ENCODE data around the gene ATAD3A. TPM values are rescaled to one million over a fixed set of nuclear protein-coding genes. Genes with fewer than 3 reads are reported as not detected.

Gene ATAD3A
- total RNA-seq, 1 donor from 2014 or later = 21.9 TPM

DNA sequence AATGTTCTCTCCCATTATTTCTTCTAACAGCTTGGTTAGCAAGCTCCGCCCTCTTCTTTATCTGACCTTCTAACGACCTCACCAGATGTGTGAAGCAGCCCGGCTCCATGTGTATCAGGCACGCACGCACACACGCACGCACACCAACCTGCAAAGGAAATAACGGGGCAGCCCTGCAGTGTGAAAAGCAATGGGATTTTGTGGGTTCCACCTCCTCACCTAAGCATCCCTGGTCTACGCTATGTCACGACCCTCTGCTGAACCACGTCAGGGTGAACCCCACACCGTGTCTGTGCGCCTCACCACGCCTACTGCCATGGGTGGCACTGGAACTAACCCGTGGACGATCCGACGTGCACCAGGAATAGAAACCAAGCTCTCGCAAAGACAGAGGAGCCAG lies 52.3 kb downstream of the ATAD3A start:
- Histone ChIP-seq H3K4me1 (peaks cover 17% of the 10 kb centered on the region), H3K27me3 (no peaks in the 10 kb centered on the region), H3K27ac (no peak overlapping the region), H3K4me3 (no peak overlapping the region), H3K9me3 (no peaks in the 10 kb centered on the region), H3K36me3 (peaks cover 0 to 35% of the 10 kb centered on the region in 2 donors)
- intact Hi-C loops (cut with DNase I) = no loop called here
- TF ChIP-seq POLR2AphosphoS5 (IDR thresholded peaks at IDR 0.05; ENCODE audit: insufficient read depth in 1 of 2, low read depth in 1 of 2) = no peak
- TF ChIP-seq POLR2A (IDR thresholded peaks at IDR 0.05) = no peak
- TF ChIP-seq, protein P1, sequence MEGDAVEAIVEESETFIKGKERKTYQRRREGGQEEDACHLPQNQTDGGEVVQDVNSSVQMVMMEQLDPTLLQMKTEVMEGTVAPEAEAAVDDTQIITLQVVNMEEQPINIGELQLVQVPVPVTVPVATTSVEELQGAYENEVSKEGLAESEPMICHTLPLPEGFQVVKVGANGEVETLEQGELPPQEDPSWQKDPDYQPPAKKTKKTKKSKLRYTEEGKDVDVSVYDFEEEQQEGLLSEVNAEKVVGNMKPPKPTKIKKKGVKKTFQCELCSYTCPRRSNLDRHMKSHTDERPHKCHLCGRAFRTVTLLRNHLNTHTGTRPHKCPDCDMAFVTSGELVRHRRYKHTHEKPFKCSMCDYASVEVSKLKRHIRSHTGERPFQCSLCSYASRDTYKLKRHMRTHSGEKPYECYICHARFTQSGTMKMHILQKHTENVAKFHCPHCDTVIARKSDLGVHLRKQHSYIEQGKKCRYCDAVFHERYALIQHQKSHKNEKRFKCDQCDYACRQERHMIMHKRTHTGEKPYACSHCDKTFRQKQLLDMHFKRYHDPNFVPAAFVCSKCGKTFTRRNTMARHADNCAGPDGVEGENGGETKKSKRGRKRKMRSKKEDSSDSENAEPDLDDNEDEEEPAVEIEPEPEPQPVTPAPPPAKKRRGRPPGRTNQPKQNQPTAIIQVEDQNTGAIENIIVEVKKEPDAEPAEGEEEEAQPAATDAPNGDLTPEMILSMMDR (IDR thresholded peaks at IDR 0.05) = no peak
- DNase-seq (ENCODE audit: extremely low spot score in 2 of 2) = no peak

- peaks cover 0 to 35% of the 10 kb centered on the region in 2 donors for H3K36me3 ChIP-seq
- DNase-seq (ENCODE audit: extremely low spot score in 2 of 2) = no peak
- no peak overlapping the region for H3K4me3 ChIP-seq
- TF ChIP-seq POLR2AphosphoS5 (IDR thresholded peaks at IDR 0.05; ENCODE audit: insufficient read depth in 1 of 2, low read depth in 1 of 2) = no peak
- no peak for TF ChIP-seq POLR2A (IDR thresholded peaks at IDR 0.05)
- H3K9me3 ChIP-seq = no peaks in the 10 kb centered on the region
- H3K27ac ChIP-seq = no peak overlapping the region
- intact Hi-C loops (cut with DNase I) = no loop called here
- no peaks in the 10 kb centered on the region for H3K27me3 ChIP-seq
- H3K4me1 ChIP-seq = peaks cover 27% of the 10 kb centered on the region
Measured at GRCh38 chr1:1565340-1565739, 53.4 kb downstream of the ATAD3A start.

DNA sequence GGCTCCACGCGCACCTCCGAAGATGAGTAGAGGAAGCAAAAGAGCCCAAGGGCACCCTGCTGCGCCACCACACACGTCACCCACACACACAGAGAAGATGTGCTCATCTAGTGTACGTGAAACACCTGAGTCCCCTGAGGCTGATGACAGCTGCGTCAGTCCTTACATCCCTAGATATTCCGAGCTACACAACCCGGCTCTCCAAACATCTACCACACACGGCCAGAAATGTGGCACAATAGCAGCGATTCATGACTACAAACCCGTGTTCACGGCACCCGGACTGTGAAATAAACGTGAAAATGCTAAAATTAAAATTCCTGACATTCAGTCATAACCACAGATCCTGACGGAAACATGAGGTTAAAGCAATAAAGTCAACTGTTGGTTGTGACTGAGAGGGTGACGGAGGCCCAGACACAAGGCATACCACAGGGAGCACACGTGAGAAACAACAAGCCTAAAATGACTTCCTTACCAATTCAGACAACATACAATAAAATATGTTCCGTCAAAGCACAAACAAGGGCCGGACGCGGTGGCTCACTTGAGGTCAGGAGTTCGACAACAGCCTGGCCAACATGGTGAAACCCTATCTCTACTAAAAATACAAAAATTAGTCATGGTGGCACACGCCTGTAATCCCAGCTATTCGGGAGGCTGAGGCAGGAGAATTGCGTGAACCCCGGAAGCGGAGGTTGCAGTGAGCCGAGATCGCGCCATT lies 55.4 kb downstream of the ATAD3A start:
- Histone ChIP-seq H3K4me3 (no peak overlapping the region), H3K4me1 (peaks cover 46% of the 10 kb centered on the region), H3K27ac (no peak overlapping the region), H3K27me3 (no peaks in the 10 kb centered on the region), H3K9me3 (no peaks in the 10 kb centered on the region), H3K36me3 (peaks cover 0 to 24% of the 10 kb centered on the region in 2 donors)
- TF ChIP-seq, protein P1 (IDR thresholded peaks at IDR 0.05) = no peak
- no peak for TF ChIP-seq POLR2A (IDR thresholded peaks at IDR 0.05)
- TF ChIP-seq POLR2AphosphoS5 (IDR thresholded peaks at IDR 0.05; ENCODE audit: insufficient read depth in 1 of 2, low read depth in 1 of 2) = no peak
- DNase-seq (ENCODE audit: extremely low spot score in 2 of 2) = no peak
- intact Hi-C loops (cut with DNase I) = no loop called here

- peaks cover 51% of the 10 kb centered on the region for H3K4me1 ChIP-seq
- H3K27me3 ChIP-seq = no peaks in the 10 kb centered on the region
- no peaks in the 10 kb centered on the region for H3K9me3 ChIP-seq
- no peak for DNase-seq (ENCODE audit: extremely low spot score in 2 of 2)
- intact Hi-C loops (cut with DNase I) = no loop called here
- TF ChIP-seq, protein P1 (IDR thresholded peaks at IDR 0.05) = no peak
- TF ChIP-seq POLR2AphosphoS5 (IDR thresholded peaks at IDR 0.05; ENCODE audit: insufficient read depth in 1 of 2, low read depth in 1 of 2) (no peak), POLR2A (IDR thresholded peaks at IDR 0.05) (no peak)
- no peak overlapping the region for H3K27ac ChIP-seq
- peaks cover 0 to 18% of the 10 kb centered on the region in 2 donors for H3K36me3 ChIP-seq
- H3K4me3 ChIP-seq = no peak overlapping the region
Measured at GRCh38 chr1:1567891-1568291, 55.9 kb downstream of the ATAD3A start.

GRCh38 chr1:1569341-1569740 lies 57.4 kb downstream of the ATAD3A start:
- intact Hi-C loops (cut with DNase I) = no loop called here
- no peak for TF ChIP-seq POLR2AphosphoS5 (IDR thresholded peaks at IDR 0.05; ENCODE audit: insufficient read depth in 1 of 2, low read depth in 1 of 2)
- Histone ChIP-seq H3K27ac (no peak overlapping the region), H3K4me3 (no peak overlapping the region), H3K27me3 (no peaks in the 10 kb centered on the region), H3K4me1 (peaks cover 61% of the 10 kb centered on the region), H3K9me3 (no peaks in the 10 kb centered on the region), H3K36me3 (peaks cover 0 to 5% of the 10 kb centered on the region in 2 donors)
- no peak for DNase-seq (ENCODE audit: extremely low spot score in 2 of 2)

Data from vagina (tissue), 2 donors.